Activated B cell treated with CpG ODN at 0.5 μM for 24 hours (primary cell): ENCODE measurements around the gene ADCY2. TPM values are rescaled to one million over a fixed set of nuclear protein-coding genes. Genes with fewer than 3 reads are reported as not detected.

Source experiments
- ATAC-seq: fragments of 200-7000 bp; cut with Tn5 transposase; one replicate; pipeline ENCODE4 v1.10.0; 2021; ENCODE audit warnings: low read depth, mild to moderate bottlenecking, moderate library complexity
- CTCF ChIA-PET: fragments of 350-600 bp; sonication (Branson Sonifier 250); formaldehyde crosslinking; loops from one replicate; lab custom pipeline; 2021; ENCODE audit warnings: antibody characterized with exemption; lab: Charles Lee
- POLR2A ChIA-PET: fragments of 350-600 bp; sonication (Branson Sonifier 250); formaldehyde crosslinking; loops from one replicate; lab custom pipeline; 2021; ENCODE audit warnings: antibody characterized with exemption; lab: Charles Lee
- DNase-seq: peaks from one replicate; pipeline ENCODE4 v3.0.0; 2022
- H3K27ac Mint-ChIP-seq: one replicate; pipeline ENCODE4 v1.8.0; 2020; ENCODE audit warnings: mixed read lengths
- H3K27me3 Mint-ChIP-seq: one replicate; pipeline ENCODE4 v1.8.0; 2021; ENCODE audit warnings: mixed read lengths
- H3K36me3 Mint-ChIP-seq: one replicate; pipeline ENCODE4 v1.8.0; 2021; ENCODE audit warnings: low read depth, mixed read lengths
- H3K4me1 Mint-ChIP-seq: one replicate; pipeline ENCODE4 v1.8.0; 2021; ENCODE audit warnings: mixed read lengths
- H3K4me3 Mint-ChIP-seq: one replicate; pipeline ENCODE4 v1.8.0; 2020; ENCODE audit warnings: mild to moderate bottlenecking, mixed read lengths
- H3K9me3 Mint-ChIP-seq: one replicate; pipeline ENCODE4 v1.8.0; 2020; ENCODE audit warnings: mixed read lengths
- CTCF ChIP-seq: fragments of 200-600 bp; IDR thresholded peaks from one replicate; pipeline ENCODE4 v1.8.0; 2022; ENCODE audit warnings: antibody characterized with exemption, mild to moderate bottlenecking
- intact Hi-C: fragments of 100-400 bp; cut with micrococcal nuclease; formaldehyde crosslinking; loops from one replicate; pipeline ENCODE4 v1.15.1; 2024
- total RNA-seq: library from RNA; stranded (reverse); gene quantifications from 2 replicates; pipeline ENCODE4 v1.2.3, GENCODE V29; 2022

ADCY2 gene
- total RNA-seq, 1 donor from 2014 or later, result not detected

- ChIA-PET POLR2A (no interaction called here), CTCF (no interaction called here)
- no peak for TF ChIP-seq CTCF
- no peak overlapping the region for H3K4me3 Mint-ChIP-seq
- H3K36me3 Mint-ChIP-seq, result no peaks in the 10 kb centered on the region
- DNase-seq (no peak), ATAC-seq (no peak)
- intact Hi-C loops, result no loop called here
- H3K4me1 Mint-ChIP-seq, result no peaks in the 10 kb centered on the region
- no peaks in the 10 kb centered on the region for H3K9me3 Mint-ChIP-seq
- H3K27ac Mint-ChIP-seq, result no peak overlapping the region
- H3K27me3 Mint-ChIP-seq, result no peaks in the 10 kb centered on the region
These were observed 254.8 kb downstream of the ADCY2 start for GRCh38 chr5:7650755-7651154.

- intact Hi-C loops, result no loop called here
- Mint-ChIP-seq H3K27me3 (no peaks in the 10 kb centered on the region), H3K27ac (no peak overlapping the region), H3K36me3 (no peaks in the 10 kb centered on the region), H3K4me1 (no peaks in the 10 kb centered on the region), H3K4me3 (no peak overlapping the region), H3K9me3 (no peaks in the 10 kb centered on the region)
- CTCF ChIA-PET, result no interaction called here
- no peak for TF ChIP-seq CTCF
- POLR2A ChIA-PET, result no interaction called here
- ATAC-seq (no peak), DNase-seq (no peak)
These were observed 257.1 kb downstream of the ADCY2 start for GRCh38 chr5:7653046-7653445.

- POLR2A ChIA-PET, result no interaction called here
- no peak overlapping the region for H3K27ac Mint-ChIP-seq
- no peak overlapping the region for H3K4me3 Mint-ChIP-seq
- H3K4me1 Mint-ChIP-seq, result no peaks in the 10 kb centered on the region
- no peaks in the 10 kb centered on the region for H3K27me3 Mint-ChIP-seq
- no peak for DNase-seq
- no peaks in the 10 kb centered on the region for H3K36me3 Mint-ChIP-seq
- CTCF ChIA-PET, result no interaction called here
- intact Hi-C loops, result no loop called here
- no peak for TF ChIP-seq CTCF
- H3K9me3 Mint-ChIP-seq, result no peaks in the 10 kb centered on the region
- no peak for ATAC-seq
These were observed 261.2 kb downstream of the ADCY2 start for GRCh38 chr5:7657153-7657552.

GRCh38 chr5:7659420-7659819, 263.5 kb downstream of the ADCY2 start:
- intact Hi-C loops, result no loop called here

GRCh38 chr5:7662289-7662688, 266.4 kb downstream of the ADCY2 start:
- no peak for DNase-seq
- no peaks in the 10 kb centered on the region for H3K36me3 Mint-ChIP-seq
- H3K27ac Mint-ChIP-seq, result no peak overlapping the region
- no peak overlapping the region for H3K4me3 Mint-ChIP-seq
- H3K27me3 Mint-ChIP-seq, result no peaks in the 10 kb centered on the region
- no peak for TF ChIP-seq CTCF
- intact Hi-C loops, result no loop called here
- ChIA-PET POLR2A (no interaction called here), CTCF (no interaction called here)
- no peak for ATAC-seq
- H3K9me3 Mint-ChIP-seq, result no peaks in the 10 kb centered on the region
- no peaks in the 10 kb centered on the region for H3K4me1 Mint-ChIP-seq

More at GRCh38 chr5:7659420-7659819, 263.5 kb downstream of the ADCY2 start:
- DNase-seq (no peak), ATAC-seq (no peak)
- H3K27ac Mint-ChIP-seq, result no peak overlapping the region
- H3K4me1 Mint-ChIP-seq, result no peaks in the 10 kb centered on the region
- no peaks in the 10 kb centered on the region for H3K36me3 Mint-ChIP-seq
- POLR2A ChIA-PET, result no interaction called here
- H3K9me3 Mint-ChIP-seq, result no peaks in the 10 kb centered on the region
- no peak for TF ChIP-seq CTCF
- no peaks in the 10 kb centered on the region for H3K27me3 Mint-ChIP-seq
- no peak overlapping the region for H3K4me3 Mint-ChIP-seq
- CTCF ChIA-PET, result interaction anchor here (0.6 kb wide), 1 partner anchor 10 kb away, joined by 3 read pairs; no protein-coding TSS in a partner anchor
